HCT116 (cell line): ENCODE data around the gene HNRNPH1. TPM values are rescaled to one million over a fixed set of nuclear protein-coding genes. Genes with fewer than 3 reads are reported as not detected.

Source experiments
- ATAC-seq: fragments of 200-7000 bp; cut with Tn5 transposase; 2 replicates; pipeline ENCODE4 v1.9.1; 2020; ENCODE audit warnings: mild to moderate bottlenecking, moderate library complexity
- BruUV-seq: library from RNA; stranded (reverse); fragments of 400-500 nt; replicated peaks from 2 replicates; lab custom pipeline; 2021; lab: Mats Ljungman, UMichigan
- CTCF ChIA-PET: fragments of 300-600 bp; sonication (Branson Sonifier 250); formaldehyde crosslinking; loops from one replicate; lab custom pipeline; 2021; ENCODE audit warnings: antibody characterized with exemption; lab: Charles Lee
- POLR2A ChIA-PET: fragments of 300-600, 350-600 bp; sonication (Branson Sonifier 250); formaldehyde crosslinking; loops from one replicate; lab custom pipeline; 2021; ENCODE audit warnings: antibody characterized with exemption; lab: Charles Lee
- RAD21 ChIA-PET, 2 experiments: fragments of 300-600 bp; sonication (Branson Sonifier 250); formaldehyde crosslinking; loops; one replicate each; lab custom pipeline; 2023; ENCODE audit warnings: low total read pairs in 2 of 2; ENCODE audit not compliant: uncharacterized antibody in 2 of 2, unreplicated experiment in 2 of 2, low non-redundant PET in 1 of 2; lab: Charles Lee
- DNase-seq: peaks from one replicate; pipeline ENCODE4 v3.0.0-alpha.2; 2010; ENCODE audit warnings: low read depth, low spot score
- H2AFZ ChIP-seq: fragments of 200-600 bp; shearing (Covaris generic), sonication (generic); 2 replicates; pipeline ENCODE4 v1.6.1; 2017; ENCODE audit warnings: low read depth, mixed run types, mixed read lengths, antibody characterized with exemption, low read length; ENCODE audit not compliant: poor library complexity, severe bottlenecking
- H3K27ac ChIP-seq: 2 replicates; pipeline ENCODE4 v1.5.1; 2012; ENCODE audit warnings: low read depth, low read length
- H3K27me3 ChIP-seq: fragments of 200-600 bp; sonication (generic); 2 replicates; pipeline ENCODE4 v1.6.1; 2016; ENCODE audit warnings: mixed run types, low read length, mixed read lengths; ENCODE audit not compliant: insufficient read depth
- H3K36me3 ChIP-seq, 2 experiments: fragments of 200-500 bp in 1 of 2; fragments of 200-600 bp in 1 of 2; sonication (Bioruptor generic) in 1 of 2; sonication (generic) in 1 of 2; 2 replicates each; pipeline versions ENCODE4 v1.5.1 to v1.6.1; 2014 to 2016; ENCODE audit warnings: low read length in 2 of 2, inconsistent platforms in 1 of 2, mixed read lengths in 1 of 2, mixed run types in 1 of 2; ENCODE audit not compliant: insufficient read depth in 2 of 2, control insufficient read depth in 1 of 2
- H3K4me1 ChIP-seq, 2 experiments: fragments of 200-600 bp in 1 of 2; sonication (generic) in 1 of 2; 2 replicates each; pipeline versions ENCODE4 v1.5.1 to v1.6.1; 2012 to 2017; ENCODE audit warnings: low read length in 2 of 2, inconsistent platforms in 1 of 2, mild to moderate bottlenecking in 1 of 2, mixed read lengths in 1 of 2, mixed run types in 1 of 2, moderate library complexity in 1 of 2; ENCODE audit not compliant: insufficient read depth in 2 of 2, control insufficient read depth in 1 of 2
- H3K4me2 ChIP-seq: fragments of 200-600 bp; sonication (generic); 2 replicates; pipeline ENCODE4 v1.6.1; 2017; ENCODE audit warnings: mixed run types, low read length, mixed read lengths
- H3K4me3 ChIP-seq, 2 experiments: fragments of 200-600 bp in 1 of 2; sonication (generic) in 1 of 2; replicated peaks in 1 of 2; 2 replicates each; pipeline ENCODE4 v1.5.1; 2011 to 2016; ENCODE audit warnings: low read length in 2 of 2, control low read depth in 1 of 2, low read depth in 1 of 2, mild to moderate bottlenecking in 1 of 2, mixed read lengths in 1 of 2, mixed run types in 1 of 2
- H3K79me2 ChIP-seq: fragments of 200-600 bp; sonication (generic); 2 replicates; pipeline ENCODE4 v1.6.1; 2017; ENCODE audit warnings: mild to moderate bottlenecking, mixed run types, low read length, moderate library complexity, mixed read lengths; ENCODE audit not compliant: insufficient read depth
- H3K9ac ChIP-seq: fragments of 200-600 bp; sonication (generic); 2 replicates; pipeline ENCODE4 v1.6.1; 2016; ENCODE audit warnings: low read length, mixed read lengths
- H3K9me2 ChIP-seq: fragments of 200-600 bp; sonication (generic), shearing (Covaris generic); 2 replicates; pipeline ENCODE4 v1.6.1; 2017; ENCODE audit warnings: mixed run types, mild to moderate bottlenecking, moderate library complexity; ENCODE audit not compliant: insufficient read depth
- H3K9me3 ChIP-seq, 2 experiments: fragments of 200-500 bp in 1 of 2; fragments of 200-600 bp in 1 of 2; sonication (Bioruptor generic) in 1 of 2; sonication (generic) in 1 of 2; 2 replicates each; pipeline ENCODE4 v1.6.1; 2014 to 2017; ENCODE audit warnings: low read length in 2 of 2, mixed read lengths in 2 of 2, inconsistent platforms in 1 of 2, low read depth in 1 of 2, mild to moderate bottlenecking in 1 of 2, mixed run types in 1 of 2, moderate library complexity in 1 of 2; ENCODE audit not compliant: control insufficient read depth in 1 of 2, insufficient read depth in 1 of 2
- H4K20me1 ChIP-seq: fragments of 200-600 bp; sonication (generic), shearing (Covaris generic); 2 replicates; pipeline ENCODE4 v1.6.1; 2017; ENCODE audit warnings: mixed run types, mild to moderate bottlenecking, moderate library complexity; ENCODE audit not compliant: insufficient read depth
- CBX3 ChIP-seq: IDR thresholded peaks from 2 replicates; pipeline ENCODE4 v1.6.1; 2012; ENCODE audit warnings: low read depth
- CEBPB ChIP-seq: IDR thresholded peaks from 2 replicates; pipeline ENCODE4 v1.6.1; 2012; ENCODE audit warnings: low read depth
- EZH2 ChIP-seq: fragments of 200-600 bp; sonication (generic); IDR thresholded peaks from 2 replicates; pipeline ENCODE4 v1.6.1; 2017; ENCODE audit warnings: antibody characterized with exemption, mixed run types
- EZH2phosphoT487 ChIP-seq: fragments of 200-600 bp; IDR thresholded peaks from 2 replicates; pipeline ENCODE4 v1.6.1; 2018; ENCODE audit warnings: antibody characterized with exemption, borderline replicate concordance
- JUND ChIP-seq: IDR thresholded peaks from 2 replicates; pipeline ENCODE4 v1.6.1; 2012
- POLR2A ChIP-seq: IDR thresholded peaks from 2 replicates; pipeline ENCODE4 v1.7.0; 2011; ENCODE audit warnings: borderline replicate concordance; ENCODE audit not compliant: insufficient read depth, insufficient read length; ENCODE audit errors: extremely low read depth
- POLR2AphosphoS5 ChIP-seq: IDR thresholded peaks from 2 replicates; pipeline ENCODE4 v1.6.1; 2011; ENCODE audit warnings: mild to moderate bottlenecking, low read depth, low read length, moderate library complexity
- RAD21 ChIP-seq: IDR thresholded peaks from 2 replicates; pipeline ENCODE4 v1.6.1; 2012; ENCODE audit warnings: low read depth, mild to moderate bottlenecking
- SP1 ChIP-seq: IDR thresholded peaks from 2 replicates; pipeline ENCODE4 v1.6.1; 2012; ENCODE audit warnings: low read depth
- SRF ChIP-seq: IDR thresholded peaks from 2 replicates; pipeline ENCODE4 v1.6.1; 2012; ENCODE audit warnings: low read depth
- TCF7L2 ChIP-seq: IDR thresholded peaks from 2 replicates; pipeline ENCODE4 v1.7.0; 2011; ENCODE audit warnings: borderline replicate concordance, inconsistent platforms; ENCODE audit not compliant: insufficient read depth, insufficient read length; ENCODE audit errors: extremely low read depth
- ZFX ChIP-seq: fragments of 450-650 bp; IDR thresholded peaks from 2 replicates; pipeline ENCODE4 v1.6.1; 2017
- intact Hi-C: fragments of 100-400 bp; cut with micrococcal nuclease; formaldehyde crosslinking; loops from 2 replicates; pipeline ENCODE4 v1.10.0; 2022
- total RNA-seq: library from RNA; stranded (reverse); gene quantifications from one replicate; pipeline ENCODE4 v1.2.1, GENCODE V29; 2021; ENCODE audit not compliant: unreplicated experiment
- TF ChIP-seq, protein P1 (sequence below), 3 experiments: fragments of 200-600 bp in 1 of 3; sonication (generic) in 1 of 3; IDR thresholded peaks in 2 of 3; conservative IDR thresholded peaks in 1 of 3; 2 replicates each; pipeline ENCODE4 v1.5.1; 2012 to 2017; ENCODE audit warnings: low read depth in 2 of 3, low read length in 2 of 3, antibody characterized with exemption in 1 of 3, borderline replicate concordance in 1 of 3, control low read depth in 1 of 3, mild to moderate bottlenecking in 1 of 3, mixed read lengths in 1 of 3, mixed run types in 1 of 3, moderate library complexity in 1 of 3; ENCODE audit not compliant: insufficient read depth in 1 of 3
- TF ChIP-seq, protein P2 (sequence below): IDR thresholded peaks from 2 replicates; pipeline ENCODE4 v1.6.1; 2011; ENCODE audit warnings: mild to moderate bottlenecking, low read length, moderate library complexity; ENCODE audit not compliant: insufficient replicate concordance; ENCODE audit errors: extremely low read depth

Gene HNRNPH1
- total RNA-seq, 1 experiment from 2014 or later: 788 TPM

DNA sequence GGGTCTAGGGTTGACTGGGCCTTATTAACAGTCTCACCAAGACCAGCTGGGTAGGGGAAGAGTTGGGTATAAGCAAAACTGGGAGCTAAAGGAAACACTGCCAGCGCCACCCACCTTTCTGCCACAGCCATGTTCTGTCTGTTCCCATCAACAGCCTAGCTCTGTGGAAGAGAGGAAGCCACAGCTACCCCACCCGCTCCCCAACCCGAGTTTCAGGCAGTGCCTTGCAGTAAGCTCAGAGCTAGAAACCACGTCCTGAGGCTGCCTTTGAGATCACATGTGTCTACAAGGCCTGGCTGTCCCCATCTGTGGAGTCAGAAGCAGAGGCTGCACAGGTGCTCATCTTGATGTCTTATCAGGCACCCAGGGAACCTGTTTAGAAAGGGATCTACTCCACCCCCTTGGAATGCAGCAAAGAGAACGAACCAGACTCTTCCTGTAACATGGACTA lies 15.3 kb downstream of the HNRNPH1 start:
- Histone ChIP-seq H3K4me2 (no peak overlapping the region), H3K9ac (no peak overlapping the region), H3K79me2 (no peaks in the 10 kb centered on the region; the same call in 1 of the 2 replicates), H3K4me3 (no peak overlapping the region), H3K9me3 (no peaks in the 10 kb centered on the region), H3K9me2 (no peaks in the 10 kb centered on the region), H4K20me1 (peaks cover 11% of the 10 kb centered on the region; the same call in 1 of the 2 replicates), H3K4me1 (no peaks in the 10 kb centered on the region), H2AFZ (no peak overlapping the region), H3K27me3 (no peaks in the 10 kb centered on the region), H3K27ac (no peak overlapping the region), H3K36me3 (peaks cover 11 to 40% of the 10 kb centered on the region in 2 experiments; a peak in 3 of 4 replicates)
- ChIA-PET RAD21 (no interaction called here), CTCF (no interaction called here), POLR2A (interaction anchor here (2.0 kb wide), 1 partner anchor 15 kb away, joined by 9 read pairs; the partner anchor contains the start of gene HNRNPH1)
- intact Hi-C loops: no loop called here
- DNase-seq (no peak), ATAC-seq (peak; percentile 2; the same call in 1 of the 2 replicates)
- TF ChIP-seq CEBPB: no peak
- TF ChIP-seq POLR2AphosphoS5: no peak; the same call in 1 of the 2 replicates
- TF ChIP-seq, protein P1, sequence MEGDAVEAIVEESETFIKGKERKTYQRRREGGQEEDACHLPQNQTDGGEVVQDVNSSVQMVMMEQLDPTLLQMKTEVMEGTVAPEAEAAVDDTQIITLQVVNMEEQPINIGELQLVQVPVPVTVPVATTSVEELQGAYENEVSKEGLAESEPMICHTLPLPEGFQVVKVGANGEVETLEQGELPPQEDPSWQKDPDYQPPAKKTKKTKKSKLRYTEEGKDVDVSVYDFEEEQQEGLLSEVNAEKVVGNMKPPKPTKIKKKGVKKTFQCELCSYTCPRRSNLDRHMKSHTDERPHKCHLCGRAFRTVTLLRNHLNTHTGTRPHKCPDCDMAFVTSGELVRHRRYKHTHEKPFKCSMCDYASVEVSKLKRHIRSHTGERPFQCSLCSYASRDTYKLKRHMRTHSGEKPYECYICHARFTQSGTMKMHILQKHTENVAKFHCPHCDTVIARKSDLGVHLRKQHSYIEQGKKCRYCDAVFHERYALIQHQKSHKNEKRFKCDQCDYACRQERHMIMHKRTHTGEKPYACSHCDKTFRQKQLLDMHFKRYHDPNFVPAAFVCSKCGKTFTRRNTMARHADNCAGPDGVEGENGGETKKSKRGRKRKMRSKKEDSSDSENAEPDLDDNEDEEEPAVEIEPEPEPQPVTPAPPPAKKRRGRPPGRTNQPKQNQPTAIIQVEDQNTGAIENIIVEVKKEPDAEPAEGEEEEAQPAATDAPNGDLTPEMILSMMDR (IDR thresholded peaks at IDR 0.05 in 2 of 3, conservative IDR thresholded peaks at IDR 0.05 in 1 of 3; ENCODE audit: borderline replicate concordance in 1 of 3, insufficient read depth in 1 of 3, low read depth in 2 of 3, low read length in 2 of 3): no peak
- no peak for TF ChIP-seq RAD21
- no peak for TF ChIP-seq JUND
- TF ChIP-seq SP1: no peak
- TF ChIP-seq EZH2: no peak
- TF ChIP-seq TCF7L2: no peak
- TF ChIP-seq SRF: no peak
- TF ChIP-seq EZH2phosphoT487: no peak
- TF ChIP-seq, protein P2, sequence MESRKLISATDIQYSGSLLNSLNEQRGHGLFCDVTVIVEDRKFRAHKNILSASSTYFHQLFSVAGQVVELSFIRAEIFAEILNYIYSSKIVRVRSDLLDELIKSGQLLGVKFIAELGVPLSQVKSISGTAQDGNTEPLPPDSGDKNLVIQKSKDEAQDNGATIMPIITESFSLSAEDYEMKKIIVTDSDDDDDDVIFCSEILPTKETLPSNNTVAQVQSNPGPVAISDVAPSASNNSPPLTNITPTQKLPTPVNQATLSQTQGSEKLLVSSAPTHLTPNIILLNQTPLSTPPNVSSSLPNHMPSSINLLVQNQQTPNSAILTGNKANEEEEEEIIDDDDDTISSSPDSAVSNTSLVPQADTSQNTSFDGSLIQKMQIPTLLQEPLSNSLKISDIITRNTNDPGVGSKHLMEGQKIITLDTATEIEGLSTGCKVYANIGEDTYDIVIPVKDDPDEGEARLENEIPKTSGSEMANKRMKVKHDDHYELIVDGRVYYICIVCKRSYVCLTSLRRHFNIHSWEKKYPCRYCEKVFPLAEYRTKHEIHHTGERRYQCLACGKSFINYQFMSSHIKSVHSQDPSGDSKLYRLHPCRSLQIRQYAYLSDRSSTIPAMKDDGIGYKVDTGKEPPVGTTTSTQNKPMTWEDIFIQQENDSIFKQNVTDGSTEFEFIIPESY: no peak
- TF ChIP-seq POLR2A: no peak
- no peak for TF ChIP-seq ZFX
- no peak for TF ChIP-seq CBX3
- BruUV-seq: no TSS peak
